ENCODE results near the gene BCL2.

Gene BCL2

DNA sequence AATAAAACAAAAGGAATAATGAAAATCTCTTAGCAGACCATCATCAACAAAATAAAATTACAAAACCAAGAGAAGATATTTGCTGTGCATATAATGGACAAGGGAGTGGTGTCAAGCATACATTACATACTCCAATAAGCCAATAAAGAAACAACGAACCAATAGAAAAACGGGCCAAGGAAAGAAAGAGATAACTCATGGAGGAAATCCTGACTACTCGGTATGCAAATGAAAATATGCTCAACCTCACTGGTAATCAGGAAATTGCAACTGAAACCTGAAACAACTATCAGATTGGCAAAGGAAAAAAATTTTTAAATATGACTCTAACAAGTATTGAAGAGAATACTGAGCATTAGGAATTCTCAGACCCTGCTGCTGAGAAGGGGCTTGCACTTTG is 84.7 kb downstream of the BCL2 start:
- TF ChIP-seq CTCF (IDR thresholded peaks at IDR 0.05; ENCODE audit: insufficient read depth, low read length, poor library complexity, severe bottlenecking), result no peak
- no peak for DNase-seq (ENCODE audit: extremely low read depth, insufficient read length)
- Histone ChIP-seq H3K36me3 (ENCODE audit: control insufficient read depth, insufficient read depth, low read length) (peaks cover 5% of the 10 kb centered on the region), H3K27me3 (replicated peaks; ENCODE audit: control insufficient read depth, insufficient read depth, low read length) (no peaks in the 10 kb centered on the region), H3K4me3 (replicated peaks; ENCODE audit: low read depth, low read length) (no peak overlapping the region)

DNA sequence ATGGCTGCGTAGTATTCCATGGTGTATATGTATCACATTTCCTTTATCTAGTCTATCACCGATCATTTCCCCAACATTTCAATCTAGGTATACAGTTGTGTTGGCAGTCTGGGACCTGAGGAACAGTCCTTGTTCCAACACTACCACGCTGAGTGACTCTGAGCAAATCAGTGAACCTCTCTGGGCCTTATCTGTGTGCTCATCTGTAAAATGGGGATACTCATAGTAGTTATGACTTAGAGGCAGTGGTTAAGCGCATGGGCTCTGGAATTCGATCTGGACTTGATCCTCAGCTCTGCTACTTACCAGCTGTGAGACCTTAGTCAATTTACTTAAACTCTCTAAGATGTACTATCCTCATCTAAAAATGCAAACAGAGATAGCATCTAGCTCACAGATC is 85.1 kb downstream of the BCL2 start:
- DNase-seq (ENCODE audit: extremely low read depth, insufficient read length), result no peak
- Histone ChIP-seq H3K36me3 (ENCODE audit: control insufficient read depth, insufficient read depth, low read length) (peaks cover 5% of the 10 kb centered on the region), H3K27me3 (replicated peaks; ENCODE audit: control insufficient read depth, insufficient read depth, low read length) (no peaks in the 10 kb centered on the region), H3K4me3 (replicated peaks; ENCODE audit: low read depth, low read length) (no peak overlapping the region)
- no peak for TF ChIP-seq CTCF (IDR thresholded peaks at IDR 0.05; ENCODE audit: insufficient read depth, low read length, poor library complexity, severe bottlenecking)

GRCh38 chr18:63233334-63233733 is 86.2 kb downstream of the BCL2 start:
- H3K36me3 ChIP-seq (ENCODE audit: control insufficient read depth, insufficient read depth, low read length), result peaks cover 2% of the 10 kb centered on the region
- H3K27me3 ChIP-seq (replicated peaks; ENCODE audit: control insufficient read depth, insufficient read depth, low read length), result no peaks in the 10 kb centered on the region
- no peak overlapping the region for H3K4me3 ChIP-seq (replicated peaks; ENCODE audit: low read depth, low read length)
- no peak for DNase-seq (ENCODE audit: extremely low read depth, insufficient read length)
- TF ChIP-seq CTCF (IDR thresholded peaks at IDR 0.05; ENCODE audit: insufficient read depth, low read length, poor library complexity, severe bottlenecking), result no peak

DNA sequence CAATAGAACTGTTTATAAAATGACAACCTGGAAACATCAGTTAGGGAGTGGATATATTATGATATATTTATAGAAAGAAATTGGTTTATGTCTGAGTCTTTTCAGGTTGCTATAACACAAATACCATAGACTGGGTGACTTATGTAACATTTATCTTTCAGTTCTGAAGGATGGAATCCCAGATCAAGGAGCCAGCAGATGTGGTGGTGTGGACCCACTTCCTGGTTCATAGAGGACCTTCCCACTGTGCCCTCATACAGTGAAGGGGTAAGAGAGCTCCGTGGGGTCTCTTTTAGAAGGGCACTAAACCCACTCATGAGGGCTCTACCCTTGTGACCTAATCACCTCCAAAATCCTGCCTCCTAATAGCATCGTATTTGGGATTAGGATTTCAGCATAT is 86.7 kb downstream of the BCL2 start:
- peaks cover 2% of the 10 kb centered on the region for H3K36me3 ChIP-seq (ENCODE audit: control insufficient read depth, insufficient read depth, low read length)
- H3K27me3 ChIP-seq (replicated peaks; ENCODE audit: control insufficient read depth, insufficient read depth, low read length), result no peaks in the 10 kb centered on the region
- DNase-seq (ENCODE audit: extremely low read depth, insufficient read length), result no peak
- no peak overlapping the region for H3K4me3 ChIP-seq (replicated peaks; ENCODE audit: low read depth, low read length)
- no peak for TF ChIP-seq CTCF (IDR thresholded peaks at IDR 0.05; ENCODE audit: insufficient read depth, low read length, poor library complexity, severe bottlenecking)

DNA sequence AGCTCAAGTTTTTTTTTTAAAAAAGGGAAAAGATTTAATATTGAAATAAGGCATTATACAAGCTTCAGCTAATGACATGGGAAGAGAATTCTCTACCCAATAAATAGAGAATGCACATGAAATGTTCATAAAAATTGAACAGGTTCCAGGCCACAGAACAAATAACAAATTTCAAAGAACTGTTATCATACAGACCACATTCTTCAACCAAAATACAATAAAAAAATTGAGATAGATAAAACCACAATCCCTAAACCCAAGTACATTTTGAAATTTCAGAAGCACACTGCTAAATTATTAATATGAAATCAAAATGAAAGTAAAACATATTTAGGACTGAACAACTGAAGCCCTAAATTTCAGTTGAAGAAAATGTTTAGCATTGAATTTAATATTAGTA is 89.6 kb downstream of the BCL2 start:
- Histone ChIP-seq H3K36me3 (ENCODE audit: control insufficient read depth, insufficient read depth, low read length) (peaks cover 4% of the 10 kb centered on the region), H3K27me3 (replicated peaks; ENCODE audit: control insufficient read depth, insufficient read depth, low read length) (no peaks in the 10 kb centered on the region), H3K4me3 (replicated peaks; ENCODE audit: low read depth, low read length) (no peak overlapping the region)
- no peak for DNase-seq (ENCODE audit: extremely low read depth, insufficient read length)
- TF ChIP-seq CTCF (IDR thresholded peaks at IDR 0.05; ENCODE audit: insufficient read depth, low read length, poor library complexity, severe bottlenecking), result no peak

- TF ChIP-seq CTCF (IDR thresholded peaks at IDR 0.05; ENCODE audit: insufficient read depth, low read length, poor library complexity, severe bottlenecking), result no peak
- Histone ChIP-seq H3K27me3 (replicated peaks; ENCODE audit: control insufficient read depth, insufficient read depth, low read length) (no peaks in the 10 kb centered on the region), H3K36me3 (ENCODE audit: control insufficient read depth, insufficient read depth, low read length) (peaks cover 4% of the 10 kb centered on the region), H3K4me3 (replicated peaks; ENCODE audit: low read depth, low read length) (no peak overlapping the region)
- DNase-seq (ENCODE audit: extremely low read depth, insufficient read length), result no peak
These were observed 94.1 kb downstream of the BCL2 start for GRCh38 chr18:63225434-63225833.

All from GM06990 (cell line).